Measurements from ENCODE around the gene MYT1.

- TF ChIP-seq CTCF (conservative IDR thresholded peaks at IDR 0.05 in 1 of 2, IDR thresholded peaks at IDR 0.05 in 1 of 2; ENCODE audit: extremely low read depth in 1 of 2, insufficient read depth in 1 of 2, low read depth in 1 of 2, low read length in 2 of 2): no peak
- TF ChIP-seq EZH2 (IDR thresholded peaks at IDR 0.05; ENCODE audit: borderline replicate concordance, low read length): no peak
Observed at GRCh38 chr20:64247307-64247618, 83.0 kb downstream of the MYT1 start.
